ENCODE data around the gene S100A14.

Gene S100A14

GRCh38 chr1:153655333-153655732 is 39.2 kb upstream of the S100A14 start:
- TF ChIP-seq CTCF (IDR thresholded peaks at IDR 0.05): no peak

GRCh38 chr1:153652805-153653500 is 36.8 kb upstream of the S100A14 start:
- no peak for TF ChIP-seq CTCF (IDR thresholded peaks at IDR 0.05)

GRCh38 chr1:153651771-153652170 is 35.6 kb upstream of the S100A14 start:
- no peak for TF ChIP-seq CTCF (IDR thresholded peaks at IDR 0.05)

GRCh38 chr1:153649863-153650235 is 33.7 kb upstream of the S100A14 start:
- TF ChIP-seq CTCF (IDR thresholded peaks at IDR 0.05): no peak

- TF ChIP-seq CTCF (IDR thresholded peaks at IDR 0.05): no peak
Measured at GRCh38 chr1:153649137-153649862, 33.2 kb upstream of the S100A14 start.

- no peak for TF ChIP-seq CTCF (IDR thresholded peaks at IDR 0.05)
Measured at GRCh38 chr1:153648000-153648643, 32.0 kb upstream of the S100A14 start.

- TF ChIP-seq CTCF (IDR thresholded peaks at IDR 0.05): no peak
Measured at GRCh38 chr1:153647346-153647714, 31.2 kb upstream of the S100A14 start.
